Germinal center (tissue), 1 donor: ENCODE measurements around the gene ANXA11.
"Not testable (repeated sequence)": the region's sequence is repeated elsewhere in the genome, so short reads cannot be mapped to it uniquely, and the experiment has no call there.

Experiments
- DNase-seq: peaks from one replicate; pipeline ENCODE4 v3.0.0; 2012; ENCODE audit warnings: mixed read lengths, low spot score

ANXA11 gene

DNA sequence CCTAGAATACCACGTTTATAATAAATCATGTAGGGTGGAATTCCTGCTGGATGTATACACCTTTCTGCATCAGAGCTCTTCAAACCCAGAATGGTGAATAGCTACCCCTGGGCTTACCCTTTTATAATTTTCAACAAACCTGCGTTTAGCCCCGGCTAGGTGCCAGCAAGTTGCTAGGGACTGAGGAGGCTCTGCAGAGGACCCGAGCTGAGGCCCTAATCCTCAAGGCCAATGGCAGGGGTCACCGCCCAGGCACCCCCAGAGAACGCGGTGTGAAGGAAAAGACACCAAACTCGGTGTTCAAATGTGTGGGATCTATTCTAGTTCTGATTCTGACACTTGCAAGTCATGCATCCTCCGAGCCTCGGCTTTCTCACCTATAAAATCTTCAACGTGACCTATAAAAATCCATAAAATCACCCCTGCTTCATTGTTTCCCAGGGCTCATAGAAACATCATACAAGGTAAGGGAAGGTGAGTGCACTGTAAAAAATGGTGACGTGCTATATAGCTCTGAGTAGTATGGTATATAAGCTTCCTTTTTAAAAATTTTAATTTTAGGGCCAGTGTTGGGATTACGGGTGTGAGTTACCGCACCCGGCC lies 2.5 kb upstream of the ANXA11 start:
- DNase-seq: no peak

GRCh38 chr10:80206277-80206655 lies 929 bp upstream of the ANXA11 start:
- no peak for DNase-seq

DNA sequence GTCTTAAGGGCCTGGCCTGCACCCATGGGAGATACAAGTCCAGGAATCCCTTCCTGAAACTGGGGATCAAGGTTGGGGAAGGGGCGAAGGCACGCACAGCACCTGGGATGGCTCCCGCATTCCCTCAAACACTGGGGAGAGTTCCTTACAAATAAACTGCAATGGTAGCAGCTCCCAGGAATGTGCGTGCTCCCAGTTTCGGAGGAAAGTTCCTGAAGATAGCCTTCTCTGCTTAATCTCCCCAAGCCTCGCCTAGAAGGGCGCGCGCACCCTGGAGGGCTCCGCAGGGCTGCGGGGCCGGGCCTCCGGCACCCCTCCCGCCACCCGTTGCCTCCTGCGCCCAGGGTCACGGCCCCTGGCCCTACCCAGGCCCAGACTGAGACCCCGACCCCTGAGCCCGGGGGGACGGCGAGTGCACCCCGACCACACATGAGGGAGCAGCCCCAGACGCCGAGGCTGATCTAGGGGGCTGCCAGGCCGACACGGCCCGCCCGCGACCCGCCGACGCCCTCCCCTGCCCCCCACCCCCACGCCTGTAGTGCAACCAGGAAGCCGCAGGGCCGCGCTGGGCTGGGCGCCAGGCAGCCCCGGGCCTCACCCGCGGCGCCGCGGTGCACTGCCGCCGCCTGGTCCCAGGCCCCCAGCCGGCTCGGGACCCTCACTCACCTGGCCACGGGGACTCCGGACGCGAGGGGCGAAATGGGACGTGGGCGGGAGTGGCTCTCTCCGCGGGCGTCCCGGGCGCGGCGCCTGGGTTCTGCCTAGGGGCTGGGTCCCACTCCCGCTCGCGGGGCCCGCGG lies 460 bp downstream of the ANXA11 start:
- DNase-seq: peak; percentile 53

- no peak for DNase-seq
Measured at GRCh38 chr10:80203835-80204676, 1.3 kb downstream of the ANXA11 start.

DNA sequence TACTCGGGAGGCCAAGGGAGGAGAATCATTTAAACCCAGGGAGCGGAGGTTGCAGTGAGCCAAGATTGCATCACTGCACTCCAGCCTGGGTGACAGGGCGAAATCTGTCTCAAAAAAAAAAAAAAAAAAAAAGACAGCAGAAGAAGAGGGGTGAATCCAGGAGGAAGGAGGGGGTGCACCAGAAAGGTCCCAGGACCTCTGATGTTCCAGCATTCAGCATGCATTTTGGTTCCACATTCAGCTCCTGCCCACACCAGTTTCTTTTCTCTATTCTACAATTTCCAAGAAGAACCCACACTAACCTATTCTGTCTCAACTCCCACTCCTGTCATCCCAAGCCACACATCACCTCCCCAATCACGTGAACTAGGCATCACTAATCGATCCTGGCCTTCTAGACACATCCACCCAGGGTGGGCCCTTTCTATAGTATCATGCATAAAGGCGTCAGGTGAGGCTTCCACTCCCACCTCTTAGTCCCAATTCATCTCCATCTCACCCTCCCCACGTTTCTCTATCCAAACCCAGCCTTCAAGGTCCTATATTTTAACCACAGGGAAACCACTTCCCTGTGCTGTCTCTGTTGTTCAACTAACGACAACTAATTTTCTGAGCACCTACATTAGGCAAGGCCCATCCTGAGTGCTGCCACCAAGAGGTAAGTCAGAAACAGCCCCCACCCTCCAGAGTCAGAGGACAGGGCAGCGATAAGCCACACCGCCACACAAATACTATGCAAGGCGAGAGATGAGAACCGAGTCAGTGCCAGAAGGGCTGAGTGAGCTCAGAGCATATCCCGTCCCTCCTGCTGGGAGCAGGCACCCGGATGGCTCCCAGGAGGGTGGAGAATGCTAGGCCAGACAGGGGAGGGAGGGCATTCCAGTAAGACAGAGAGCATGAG lies 2.2 kb downstream of the ANXA11 start:
- DNase-seq: peak; percentile 55

GRCh38 chr10:80202530-80202929 lies 2.8 kb downstream of the ANXA11 start:
- not testable (repeated sequence) for DNase-seq

DNA sequence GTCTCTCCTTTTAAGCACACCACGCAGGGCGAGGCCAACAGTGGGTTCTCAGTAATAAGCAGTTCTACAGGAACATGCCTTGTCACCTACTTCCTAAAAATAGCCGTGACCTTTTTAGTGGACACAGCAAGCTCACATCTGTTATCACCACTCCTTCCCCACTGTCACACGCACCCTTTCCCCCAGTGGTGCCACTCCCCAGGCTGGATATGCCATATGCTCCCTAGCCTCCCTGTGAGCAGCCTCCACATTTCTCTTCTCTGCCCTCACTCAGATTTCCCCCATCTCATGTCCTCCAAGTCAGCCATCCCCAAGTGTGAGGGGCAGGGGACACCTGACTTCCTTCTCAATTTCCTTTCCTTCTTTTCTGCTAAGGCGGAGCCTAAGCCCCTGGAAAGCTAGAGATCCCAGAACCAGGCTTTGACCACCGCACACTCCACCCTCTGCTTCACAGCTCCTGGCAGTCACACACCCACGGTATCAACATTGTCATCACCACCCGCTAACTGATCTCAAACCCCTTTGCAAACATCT lies 3.7 kb downstream of the ANXA11 start:
- no peak for DNase-seq

GRCh38 chr10:80200687-80201086 lies 4.7 kb downstream of the ANXA11 start:
- no peak for DNase-seq

- no peak for DNase-seq
Measured at GRCh38 chr10:80200259-80200658, 5.1 kb downstream of the ANXA11 start.

GRCh38 chr10:80199828-80200227 lies 5.5 kb downstream of the ANXA11 start:
- no peak for DNase-seq

GRCh38 chr10:80197972-80198916 lies 7.1 kb downstream of the ANXA11 start:
- no peak for DNase-seq

DNA sequence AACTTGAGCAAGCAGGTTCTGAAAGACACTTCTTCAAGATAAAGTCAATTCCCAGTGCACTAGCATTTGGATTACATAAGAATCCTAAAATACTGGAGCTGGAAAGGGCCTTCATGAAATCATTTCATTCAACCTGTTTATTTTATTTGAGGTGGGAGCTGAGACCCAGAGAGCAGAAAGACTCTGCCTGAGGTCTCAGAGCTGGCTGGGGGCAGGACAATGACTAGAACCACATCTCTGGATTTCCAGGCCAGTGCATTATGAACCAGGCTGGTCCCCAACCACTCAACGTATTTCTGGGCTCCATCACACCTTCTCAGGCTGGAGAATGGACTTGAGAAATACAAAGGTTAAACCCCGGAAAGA lies 8.4 kb downstream of the ANXA11 start:
- DNase-seq: no peak

DNA sequence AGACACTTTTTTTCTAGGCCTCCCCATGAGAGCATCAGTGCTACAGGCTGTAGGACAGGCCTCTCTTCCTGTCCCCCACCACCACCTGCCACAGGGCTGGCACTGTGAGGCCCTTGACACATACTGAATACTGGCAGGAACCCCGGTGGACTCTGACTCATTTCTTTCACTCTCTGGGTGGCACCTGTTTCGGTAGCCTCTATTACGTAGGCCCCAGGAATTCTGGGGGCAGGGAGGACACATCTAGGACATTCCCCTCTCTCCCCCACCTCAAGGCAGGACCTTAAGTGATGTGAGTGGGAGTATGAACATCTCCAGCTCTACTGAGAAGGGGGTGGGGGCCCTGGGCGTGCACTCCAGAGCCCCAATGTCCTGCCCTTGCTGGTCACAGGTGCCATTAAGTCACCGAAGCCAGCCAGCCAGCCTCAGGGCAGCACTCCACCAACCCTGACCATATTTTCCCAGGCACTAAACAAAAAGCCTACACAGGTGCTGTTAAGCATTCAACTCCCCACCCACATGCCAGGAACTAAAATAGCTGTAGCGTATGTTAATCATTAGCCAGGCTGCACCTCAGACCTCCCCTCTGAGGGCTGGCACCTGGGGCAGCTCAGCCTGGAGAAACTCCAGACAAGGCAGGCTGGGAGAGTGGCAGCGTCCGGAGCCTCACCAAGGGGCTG lies 8.9 kb downstream of the ANXA11 start:
- no peak for DNase-seq

DNA sequence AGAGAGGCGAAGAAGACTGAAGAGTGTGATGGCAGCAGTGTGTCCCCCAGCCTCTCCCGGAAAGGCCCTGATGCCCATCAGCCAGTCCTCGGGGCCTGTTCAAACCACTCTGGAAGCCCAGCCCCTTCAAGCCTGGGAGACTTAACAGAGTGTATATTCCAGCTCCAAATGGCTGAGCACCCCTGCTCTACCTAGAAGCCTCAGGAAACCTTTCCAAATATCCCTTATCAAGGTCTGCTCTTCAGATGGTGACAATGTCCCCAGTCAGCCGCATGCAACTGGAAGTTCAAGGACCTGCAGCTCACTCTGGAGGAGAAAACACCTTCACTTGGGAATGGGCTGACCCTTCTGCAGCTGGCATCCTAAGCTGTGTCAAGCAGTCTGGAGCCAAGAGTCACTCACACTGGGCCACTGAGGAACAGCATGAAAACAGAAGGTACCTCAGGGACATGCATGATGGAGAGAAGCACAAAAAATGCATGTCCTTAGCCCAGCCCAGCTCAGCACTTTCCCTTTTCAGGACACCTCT lies 10.2 kb downstream of the ANXA11 start:
- DNase-seq: no peak

- no peak for DNase-seq
Measured at GRCh38 chr10:80194373-80195045, 10.8 kb downstream of the ANXA11 start.

- no peak for DNase-seq
Measured at GRCh38 chr10:80192553-80192952, 12.8 kb downstream of the ANXA11 start.

DNA sequence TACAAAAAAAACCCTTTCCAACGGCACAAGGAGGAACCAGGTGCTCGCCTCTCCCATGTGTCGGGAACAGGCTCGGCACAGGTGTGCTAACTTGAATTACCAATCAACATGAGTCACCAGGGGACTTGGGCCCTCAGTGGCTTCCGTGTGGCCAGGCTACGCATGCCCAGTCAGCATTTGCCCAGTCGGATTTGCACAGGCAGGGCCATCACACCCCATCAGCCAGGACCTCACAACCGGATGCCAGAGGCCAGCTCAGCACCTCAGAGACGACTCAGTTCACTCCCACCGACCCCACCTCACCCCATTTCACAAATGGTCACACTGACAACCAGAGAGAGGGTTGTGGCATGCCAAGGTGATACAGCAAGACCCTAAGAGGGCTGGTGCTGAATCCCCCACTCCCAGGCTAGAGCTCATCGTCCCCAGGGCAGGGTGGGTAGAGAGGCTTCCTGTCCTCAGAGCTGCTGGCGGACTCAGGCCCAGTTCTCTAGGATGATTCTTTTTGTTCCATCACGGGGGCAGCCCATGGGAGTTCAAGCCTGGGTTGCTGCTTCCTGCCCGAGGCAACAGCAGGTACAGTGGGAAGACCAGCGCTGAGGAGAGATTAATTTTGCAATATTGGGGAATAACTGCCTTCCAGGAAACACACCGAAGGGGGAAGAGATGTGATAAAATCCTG lies 13.6 kb downstream of the ANXA11 start:
- no peak for DNase-seq

- no peak for DNase-seq
Measured at GRCh38 chr10:80188713-80189112, 16.6 kb downstream of the ANXA11 start.
